DOHH2 (cell line): ENCODE data around the gene GLYR1.
A peak's percentile ranks its signal among the peaks of the same experiment; 100 is the strongest.

Source experiments
- H3F3A ChIP-seq: fragments of 200-600 bp; sonication (generic), shearing (Covaris generic); 2 replicates; pipeline ENCODE4 v1.6.0; 2016; ENCODE audit warnings: antibody characterized with exemption, mild to moderate bottlenecking; ENCODE audit not compliant: control insufficient read depth, insufficient read depth
- H3K27ac ChIP-seq: fragments of 200-600 bp; sonication (generic); 2 replicates; pipeline ENCODE4 v1.5.1; 2014; ENCODE audit warnings: low read depth, mild to moderate bottlenecking, low read length, moderate library complexity
- H3K27me3 ChIP-seq: fragments of 200-600 bp; sonication (generic); 2 replicates; pipeline ENCODE4 v1.6.1; 2014; ENCODE audit warnings: mild to moderate bottlenecking, low read length, mixed read lengths; ENCODE audit not compliant: control insufficient read depth
- H3K36me3 ChIP-seq: fragments of 200-600 bp; sonication (generic); 2 replicates; pipeline ENCODE4 v1.6.1; 2014; ENCODE audit warnings: mild to moderate bottlenecking, low read length, moderate library complexity, mixed read lengths; ENCODE audit not compliant: control insufficient read depth
- H3K4me1 ChIP-seq: fragments of 200-600 bp; sonication (generic); 2 replicates; pipeline ENCODE4 v1.6.1; 2014; ENCODE audit warnings: mild to moderate bottlenecking, low read length, mixed read lengths; ENCODE audit not compliant: control insufficient read depth
- H3K4me2 ChIP-seq: fragments of 200-600 bp; sonication (generic); 2 replicates; pipeline ENCODE4 v1.6.0; 2014; ENCODE audit warnings: mild to moderate bottlenecking, low read length, moderate library complexity
- H3K4me3 ChIP-seq: fragments of 200-600 bp; sonication (generic); 2 replicates; pipeline ENCODE4 v1.5.1; 2014; ENCODE audit warnings: mild to moderate bottlenecking, low read length, mixed read lengths
- H3K79me2 ChIP-seq: fragments of 200-600 bp; sonication (generic); 2 replicates; pipeline ENCODE4 v1.6.1; 2014; ENCODE audit warnings: mild to moderate bottlenecking, low read length, mixed read lengths; ENCODE audit not compliant: control insufficient read depth
- H3K9me2 ChIP-seq: fragments of 200-600 bp; sonication (generic); replicated peaks from 2 replicates; pipeline ENCODE4 v1.6.1; 2014; ENCODE audit warnings: mild to moderate bottlenecking, low read length, mixed read lengths; ENCODE audit not compliant: control insufficient read depth
- H3K9me3 ChIP-seq: fragments of 200-600 bp; sonication (generic); 2 replicates; pipeline ENCODE4 v1.6.1; 2014; ENCODE audit warnings: antibody characterized with exemption, low read length, mixed read lengths; ENCODE audit not compliant: control insufficient read depth, insufficient read depth
- H4K20me1 ChIP-seq: fragments of 200-600 bp; sonication (generic); 2 replicates; pipeline ENCODE4 v1.6.0; 2014; ENCODE audit warnings: low read depth, mild to moderate bottlenecking, antibody characterized with exemption, low read length, moderate library complexity; ENCODE audit not compliant: control insufficient read depth, insufficient read depth
- EZH2phosphoT487 ChIP-seq: fragments of 200-600 bp; sonication (generic); IDR thresholded peaks from 2 replicates; pipeline ENCODE4 v1.6.1; 2017; ENCODE audit warnings: borderline replicate concordance, mild to moderate bottlenecking, antibody characterized with exemption, low read length, moderate library complexity, mixed read lengths
- TF ChIP-seq, protein P1 (sequence below): fragments of 200-600 bp; sonication (generic); IDR thresholded peaks from one replicate; pipeline ENCODE4 v1.5.1; 2014; ENCODE audit warnings: antibody characterized with exemption, mild to moderate bottlenecking, low read depth, low read length; ENCODE audit not compliant: poor library complexity, severe bottlenecking

Gene GLYR1

DNA sequence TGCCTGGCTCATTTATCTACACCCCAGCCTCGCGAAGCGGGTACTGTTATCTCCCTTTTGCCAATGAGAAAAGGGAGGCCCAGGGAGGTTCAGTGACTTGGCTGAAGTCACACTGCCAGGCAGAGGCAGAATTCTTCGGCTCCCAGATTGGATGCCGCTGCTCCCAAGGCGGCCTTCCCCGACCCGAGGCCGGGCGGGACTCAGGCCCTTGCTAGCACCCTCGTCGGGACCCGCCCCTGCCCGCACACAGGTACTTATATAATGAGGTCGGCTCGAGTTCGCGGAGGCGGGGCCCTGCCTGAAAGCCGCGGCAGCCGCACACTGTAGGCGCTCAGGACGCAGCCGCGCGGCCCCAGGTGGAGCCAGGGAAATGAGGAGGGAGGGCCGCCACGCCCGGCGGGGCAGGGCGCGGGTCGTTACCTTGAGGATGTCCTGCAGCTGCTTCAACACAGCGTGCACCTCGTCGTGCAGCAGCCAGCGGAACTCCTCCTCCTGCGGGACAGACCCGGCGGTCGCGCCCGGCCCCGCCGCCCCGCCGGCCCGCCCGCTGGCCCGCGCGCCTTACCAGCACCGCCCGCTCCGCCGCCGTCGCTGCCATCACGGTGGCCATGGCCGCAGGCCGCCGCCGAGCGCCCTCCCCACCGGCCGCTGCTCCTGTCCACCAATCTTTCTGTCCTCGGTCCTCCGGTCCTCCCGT lies 45.0 kb downstream of the GLYR1 start, which contains the start of gene ROGDI:
ROGDI (minus strand) TSS at position 672 of the 697 bp plus-strand sequence; CDS start at position 610, 62 bp downstream.
- peaks cover 17% of the 10 kb centered on the region for H3K36me3 ChIP-seq
- H4K20me1 ChIP-seq = no peaks in the 10 kb centered on the region
- H3K4me2 ChIP-seq = peak within 1 kb of the TSS; percentile 94
- TF ChIP-seq, protein P1, sequence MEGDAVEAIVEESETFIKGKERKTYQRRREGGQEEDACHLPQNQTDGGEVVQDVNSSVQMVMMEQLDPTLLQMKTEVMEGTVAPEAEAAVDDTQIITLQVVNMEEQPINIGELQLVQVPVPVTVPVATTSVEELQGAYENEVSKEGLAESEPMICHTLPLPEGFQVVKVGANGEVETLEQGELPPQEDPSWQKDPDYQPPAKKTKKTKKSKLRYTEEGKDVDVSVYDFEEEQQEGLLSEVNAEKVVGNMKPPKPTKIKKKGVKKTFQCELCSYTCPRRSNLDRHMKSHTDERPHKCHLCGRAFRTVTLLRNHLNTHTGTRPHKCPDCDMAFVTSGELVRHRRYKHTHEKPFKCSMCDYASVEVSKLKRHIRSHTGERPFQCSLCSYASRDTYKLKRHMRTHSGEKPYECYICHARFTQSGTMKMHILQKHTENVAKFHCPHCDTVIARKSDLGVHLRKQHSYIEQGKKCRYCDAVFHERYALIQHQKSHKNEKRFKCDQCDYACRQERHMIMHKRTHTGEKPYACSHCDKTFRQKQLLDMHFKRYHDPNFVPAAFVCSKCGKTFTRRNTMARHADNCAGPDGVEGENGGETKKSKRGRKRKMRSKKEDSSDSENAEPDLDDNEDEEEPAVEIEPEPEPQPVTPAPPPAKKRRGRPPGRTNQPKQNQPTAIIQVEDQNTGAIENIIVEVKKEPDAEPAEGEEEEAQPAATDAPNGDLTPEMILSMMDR = no peak
- TF ChIP-seq EZH2phosphoT487 = no peak
- H3K9me3 ChIP-seq = no peaks in the 10 kb centered on the region
- no peaks in the 10 kb centered on the region for H3K79me2 ChIP-seq
- H3K27me3 ChIP-seq = no peaks in the 10 kb centered on the region
- peak within 1 kb of the TSS; percentile 87 for H3K4me3 ChIP-seq
- peaks cover 7% of the 10 kb centered on the region; the same call in 1 of the 2 replicates for H3F3A ChIP-seq
- H3K4me1 ChIP-seq = peaks cover 32% of the 10 kb centered on the region
- no peaks in the 10 kb centered on the region for H3K9me2 ChIP-seq
- peak within 1 kb of the TSS; percentile 45 for H3K27ac ChIP-seq

DNA sequence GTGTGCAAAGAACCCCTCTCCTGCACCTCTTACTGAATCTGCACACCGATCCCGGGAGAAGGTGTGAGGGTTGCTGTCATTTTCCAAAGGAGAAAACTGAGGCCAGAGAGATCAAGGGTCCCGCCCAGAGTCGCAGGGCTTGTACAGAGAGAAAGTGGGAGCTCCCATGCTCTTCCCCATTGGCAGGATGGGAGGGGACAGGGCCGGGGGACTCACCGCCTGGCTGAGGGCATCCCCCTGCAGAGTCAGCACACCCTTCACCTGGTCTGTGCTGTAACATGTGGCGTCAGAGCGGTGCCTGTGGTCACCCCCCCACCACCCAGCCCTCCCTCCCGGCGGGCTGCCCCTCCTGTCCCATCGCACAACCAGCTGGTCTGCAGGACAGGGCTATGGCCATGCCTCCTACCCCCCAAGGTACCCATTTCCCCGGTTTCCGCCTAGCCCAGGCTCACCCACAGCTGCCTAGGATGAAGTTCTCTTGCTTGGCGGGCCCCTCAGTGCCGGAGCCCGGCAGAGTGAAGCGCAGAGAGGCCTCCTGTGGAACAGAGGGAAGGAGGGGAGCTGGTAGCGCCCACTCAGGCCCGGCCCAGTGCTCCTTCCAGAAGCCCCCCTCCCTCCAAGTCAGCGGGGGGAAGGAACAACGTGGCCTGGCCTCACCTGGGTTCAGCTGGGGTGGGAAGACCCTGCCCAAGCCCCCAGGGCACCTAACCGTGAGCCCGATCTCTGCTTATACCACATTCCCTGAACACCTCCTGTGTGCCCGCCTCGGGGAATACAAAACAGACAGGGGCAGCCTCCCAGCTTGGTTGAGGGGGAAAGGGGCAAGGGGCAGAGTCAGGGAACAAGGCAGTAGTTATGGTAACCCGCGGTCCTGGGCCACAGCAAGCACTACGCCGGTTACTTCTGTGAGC lies 45.8 kb downstream of the GLYR1 start:
- Histone ChIP-seq H3F3A (peaks cover 7% of the 10 kb centered on the region; the same call in 1 of the 2 replicates), H4K20me1 (no peaks in the 10 kb centered on the region), H3K4me3 (peak overlapping the region; percentile 87), H3K9me3 (no peaks in the 10 kb centered on the region), H3K79me2 (no peaks in the 10 kb centered on the region), H3K27me3 (no peaks in the 10 kb centered on the region), H3K4me2 (peak overlapping the region; percentile 94), H3K27ac (peak overlapping the region; percentile 38; the same call in 1 of the 2 replicates), H3K36me3 (peaks cover 14% of the 10 kb centered on the region), H3K4me1 (peaks cover 32% of the 10 kb centered on the region), H3K9me2 (no peaks in the 10 kb centered on the region)
- TF ChIP-seq EZH2phosphoT487 = no peak
- TF ChIP-seq, protein P1 = no peak

DNA sequence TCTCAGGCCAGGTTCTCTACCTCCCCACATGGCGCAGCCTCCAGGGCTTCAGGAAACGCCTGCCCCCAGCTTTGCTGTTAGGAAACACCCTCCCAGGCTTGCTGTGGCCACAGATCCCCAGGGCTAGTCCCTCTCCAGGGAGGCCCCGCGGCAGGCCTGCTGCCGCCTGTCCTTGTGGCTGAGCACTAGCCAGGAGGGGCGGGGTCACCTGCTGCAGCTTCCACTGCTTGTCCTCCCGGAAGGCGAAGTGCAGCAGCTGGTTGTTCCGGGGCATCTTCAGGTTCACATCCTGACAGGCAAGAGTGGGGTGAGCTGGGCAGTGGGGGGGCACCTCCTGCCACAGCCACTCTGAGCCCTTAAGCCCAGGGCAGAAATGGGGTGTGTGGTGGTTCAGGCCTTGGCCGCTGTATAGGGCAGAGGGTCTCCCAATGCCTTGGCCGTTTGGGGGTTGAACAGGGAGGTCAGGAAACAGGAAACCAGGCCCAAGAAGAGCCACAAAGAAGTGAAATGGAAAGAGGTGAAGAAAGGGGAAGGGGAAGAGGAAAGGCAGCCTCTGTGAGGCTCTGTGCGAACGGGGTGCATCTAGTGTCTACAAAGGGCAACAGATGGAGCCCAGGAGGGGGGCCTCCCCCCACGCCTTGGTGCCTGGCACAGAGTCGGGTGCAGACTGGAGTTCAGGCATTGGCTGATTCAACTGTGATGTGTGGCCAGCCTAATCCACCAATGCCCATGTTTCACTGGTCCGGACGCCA lies 46.6 kb downstream of the GLYR1 start:
- Histone ChIP-seq H3K79me2 (no peaks in the 10 kb centered on the region), H3K4me3 (peak overlapping the region; percentile 16; the same call in 1 of the 2 replicates), H4K20me1 (no peaks in the 10 kb centered on the region), H3K36me3 (peaks cover 12% of the 10 kb centered on the region), H3K27me3 (no peaks in the 10 kb centered on the region), H3K4me1 (peaks cover 32% of the 10 kb centered on the region), H3K27ac (no peak overlapping the region), H3F3A (peaks cover 7% of the 10 kb centered on the region; the same call in 1 of the 2 replicates), H3K4me2 (peak overlapping the region; percentile 94), H3K9me2 (no peaks in the 10 kb centered on the region), H3K9me3 (no peaks in the 10 kb centered on the region)
- TF ChIP-seq EZH2phosphoT487 = no peak
- TF ChIP-seq, protein P1 = no peak
